HG03097 (cell line): Measurements from ENCODE around the gene FMNL2.
"Not testable (repeated sequence)": the region's sequence is repeated elsewhere in the genome, so short reads cannot be mapped to it uniquely, and the experiment has no call there.

Experiments
- ATAC-seq: cut with Tn5 transposase; IDR thresholded peaks from one replicate; pipeline ENCODE4 v1.9.1; 2021; ENCODE audit not compliant: unreplicated experiment, low FRiP score

FMNL2 gene

DNA sequence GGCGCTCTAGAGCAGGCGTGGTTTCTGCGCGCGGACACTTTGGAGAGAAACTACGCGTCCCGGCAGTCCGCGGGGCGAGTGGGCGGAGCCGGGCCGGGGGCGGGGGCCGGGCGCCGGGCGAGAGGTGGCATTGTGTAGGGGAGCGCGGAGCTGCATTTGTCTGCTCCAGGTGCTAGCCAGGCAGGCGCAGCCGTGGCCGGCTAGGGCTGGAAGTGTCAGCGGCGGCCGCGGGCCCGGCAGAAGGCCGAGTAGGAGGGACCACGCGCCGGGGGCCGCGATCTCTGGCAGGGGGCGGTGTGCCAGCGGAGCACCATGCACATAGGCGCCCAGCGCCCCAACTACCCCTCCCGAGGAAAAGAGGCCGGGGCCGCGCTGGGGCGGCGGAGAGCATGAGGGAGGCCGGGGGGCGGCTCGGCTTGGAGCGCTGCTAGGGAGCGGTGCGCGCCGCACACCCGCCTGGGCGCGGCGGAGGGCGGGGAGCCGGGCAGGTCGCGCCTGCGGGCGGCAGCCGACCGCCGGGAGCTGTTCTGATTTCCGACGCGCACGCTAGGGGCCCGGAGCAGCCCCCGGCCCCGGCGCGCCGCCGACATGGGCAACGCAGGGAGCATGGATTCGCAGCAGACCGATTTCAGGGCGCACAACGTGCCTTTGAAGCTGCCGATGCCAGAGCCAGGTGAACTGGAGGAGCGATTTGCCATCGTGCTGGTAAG lies at the start of gene FMNL2:
Gene FMNL2 (plus strand): TSS at position 159 of the 710 bp plus-strand sequence.
- peak; percentile 74 for ATAC-seq

DNA sequence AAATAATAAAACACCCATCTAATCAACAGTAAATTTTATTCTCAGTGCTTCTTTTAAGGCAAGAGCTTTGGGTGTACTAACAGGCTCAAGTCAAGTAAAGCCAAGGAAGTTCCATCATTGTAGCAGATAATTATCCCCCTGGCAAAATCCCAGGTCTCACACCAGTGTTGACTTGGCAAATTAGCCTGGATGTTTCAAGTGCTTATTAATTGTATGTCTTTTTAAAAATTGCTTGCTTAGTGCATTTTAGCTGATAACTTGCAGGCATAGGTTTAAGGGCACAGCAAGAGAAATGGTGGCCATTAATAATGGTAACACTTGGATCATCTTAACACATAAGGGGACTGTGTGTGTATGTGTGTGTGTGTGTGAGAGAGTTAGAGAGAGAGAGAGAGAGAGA lies 42.0 kb upstream of the FMNL2 start:
- ATAC-seq: no peak

DNA sequence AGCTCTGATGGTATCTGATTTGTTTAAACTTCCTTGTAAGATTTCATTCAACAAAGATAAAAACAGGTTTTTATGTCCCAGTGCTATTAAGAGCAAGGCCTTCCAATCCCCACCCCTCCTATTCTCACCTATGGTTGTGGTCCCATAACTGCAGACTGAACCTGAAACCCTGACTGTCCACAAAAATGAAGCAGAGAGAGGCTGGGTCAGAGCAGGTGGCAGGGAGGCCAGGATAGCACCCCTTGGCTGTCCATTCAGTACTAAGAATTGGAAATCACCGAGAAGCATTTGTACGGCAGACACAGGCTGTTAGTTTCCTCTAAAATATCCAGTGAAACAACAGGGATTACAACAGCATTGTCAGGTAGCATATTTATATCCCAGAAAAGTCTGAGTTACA lies 37.3 kb upstream of the FMNL2 start:
- no peak for ATAC-seq

DNA sequence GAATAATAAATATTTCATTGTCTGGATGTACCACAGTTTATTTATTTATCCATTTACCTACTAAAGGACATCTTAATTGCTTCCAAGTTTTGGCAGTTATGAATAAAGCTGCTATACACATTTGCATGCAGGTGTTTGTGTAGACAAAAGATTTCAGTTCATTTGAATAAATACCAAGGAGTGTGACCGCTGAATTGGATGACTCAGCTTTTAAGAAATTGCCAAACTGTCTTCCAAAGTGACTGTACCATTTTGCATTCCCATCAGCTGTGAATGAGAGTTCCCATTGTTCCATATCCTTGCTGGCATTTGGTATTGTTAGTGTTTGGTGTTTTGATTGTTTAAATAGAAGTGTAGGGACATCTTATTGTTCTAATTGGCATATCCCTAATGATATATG lies 36.2 kb upstream of the FMNL2 start:
- no peak for ATAC-seq

DNA sequence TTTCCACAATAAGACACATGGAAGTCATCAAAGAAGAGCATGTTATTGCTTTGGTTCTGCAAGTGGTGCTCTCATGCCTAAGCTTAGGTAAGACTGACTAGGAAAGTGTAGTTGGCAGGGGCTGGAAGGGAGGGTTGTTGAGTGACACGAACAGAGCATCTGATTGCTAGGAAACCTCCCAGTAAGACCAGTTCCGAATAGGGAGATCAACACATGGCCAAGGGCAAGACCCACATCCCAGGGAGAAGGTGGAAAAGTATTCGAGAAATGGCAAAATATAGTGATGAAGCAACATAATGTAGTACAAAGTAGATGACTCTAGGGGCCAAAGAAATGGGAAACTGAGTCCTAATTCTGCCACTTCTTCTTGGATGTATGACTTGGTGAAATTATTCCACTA lies 33.8 kb upstream of the FMNL2 start:
- no peak for ATAC-seq

DNA sequence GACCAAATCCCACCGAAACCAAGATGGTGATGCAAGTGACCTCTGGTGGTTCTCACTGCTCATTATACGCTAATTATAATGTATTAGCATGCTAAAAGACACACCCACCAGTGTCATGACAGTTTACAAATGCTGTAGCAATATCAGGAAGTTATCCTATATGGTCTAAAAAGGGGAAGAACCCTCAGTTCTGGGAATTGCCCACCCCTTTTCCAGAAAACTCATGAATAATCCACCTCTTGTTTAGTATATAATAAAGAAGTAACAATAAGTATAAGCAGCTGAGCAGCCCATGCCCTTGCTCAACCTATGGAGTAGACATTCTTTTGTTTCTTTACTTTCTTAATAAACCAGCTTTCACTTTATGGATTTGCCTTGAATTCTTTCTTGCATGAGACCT lies 31.0 kb upstream of the FMNL2 start:
- ATAC-seq: no peak

DNA sequence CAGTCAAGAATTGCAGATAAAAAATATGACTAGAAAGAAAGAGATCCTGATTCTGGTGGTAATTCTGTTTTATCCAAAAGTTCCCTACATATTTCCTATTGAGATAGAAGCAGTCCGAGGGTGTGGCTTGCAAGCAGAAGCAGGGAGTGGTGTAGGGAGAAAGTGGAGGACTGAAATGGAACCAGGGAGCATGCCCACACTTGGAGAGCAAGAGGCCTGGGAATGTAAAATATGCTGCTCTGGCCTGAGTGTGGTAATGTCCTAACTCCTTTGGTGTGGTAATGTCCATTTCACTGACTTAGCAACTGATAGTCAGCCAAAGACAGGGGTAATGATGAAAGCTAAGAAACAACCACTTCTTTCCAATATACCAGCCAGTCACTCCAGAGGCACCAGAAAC lies 30.1 kb upstream of the FMNL2 start:
- no peak for ATAC-seq

DNA sequence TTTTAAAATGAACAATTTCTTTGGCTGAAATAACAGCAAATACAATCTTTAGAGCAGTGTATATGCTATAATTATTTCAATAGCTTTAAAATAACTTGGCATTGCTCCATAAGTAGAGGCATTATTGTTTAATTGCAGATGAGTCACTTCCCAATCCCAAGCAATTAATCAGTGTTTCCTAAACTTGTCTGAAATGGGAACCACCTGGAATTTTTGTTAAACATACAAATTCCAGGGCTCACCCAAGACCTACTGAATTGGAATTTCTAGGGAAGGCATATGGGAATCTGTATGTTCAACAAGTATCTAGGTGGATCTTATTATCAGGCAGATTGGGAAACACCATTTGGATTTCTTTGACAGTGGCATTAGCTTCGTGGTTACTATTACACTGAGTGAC lies 27.1 kb upstream of the FMNL2 start:
- ATAC-seq: no peak

DNA sequence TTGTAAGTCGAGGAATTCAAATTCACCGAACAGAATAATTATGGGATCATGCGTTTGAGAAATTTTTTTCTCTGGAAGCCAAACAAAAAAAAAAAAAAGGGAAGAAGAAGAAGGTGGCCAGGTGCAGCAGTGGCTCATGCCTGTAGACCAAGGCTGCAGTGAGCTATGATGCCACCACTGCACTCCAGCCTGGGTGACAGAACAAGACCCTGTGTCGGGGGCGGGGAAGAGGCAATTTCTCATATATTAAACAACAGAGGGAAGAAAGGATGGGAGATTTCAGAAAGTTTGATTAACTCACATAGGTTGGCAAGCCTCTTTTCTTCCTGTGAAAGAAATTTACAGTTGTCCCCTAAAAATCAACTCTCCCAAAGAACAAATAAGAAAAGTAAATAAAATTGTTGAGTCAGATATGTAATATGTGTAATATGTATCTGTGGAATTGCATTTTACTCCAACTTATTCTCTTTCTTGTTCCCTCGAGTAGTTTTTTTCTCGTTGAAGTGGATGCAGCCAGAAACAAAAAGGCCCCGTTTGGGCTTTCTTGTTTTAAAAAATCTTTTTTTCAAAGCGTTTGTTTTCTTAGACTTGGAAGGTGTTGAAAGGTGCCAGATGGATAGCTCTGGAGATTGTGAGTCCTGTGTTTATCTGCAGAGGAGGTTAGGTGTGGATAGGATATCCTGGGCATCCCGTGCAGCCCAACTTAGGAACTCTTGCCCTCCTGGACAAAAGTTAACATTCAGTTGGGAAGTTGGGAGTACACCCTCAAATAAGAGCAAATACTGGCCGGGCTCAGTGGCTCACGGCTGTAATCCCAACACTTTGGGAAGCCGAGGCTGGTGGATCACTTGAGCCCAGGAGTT lies 25.4 kb upstream of the FMNL2 start:
- no peak for ATAC-seq

DNA sequence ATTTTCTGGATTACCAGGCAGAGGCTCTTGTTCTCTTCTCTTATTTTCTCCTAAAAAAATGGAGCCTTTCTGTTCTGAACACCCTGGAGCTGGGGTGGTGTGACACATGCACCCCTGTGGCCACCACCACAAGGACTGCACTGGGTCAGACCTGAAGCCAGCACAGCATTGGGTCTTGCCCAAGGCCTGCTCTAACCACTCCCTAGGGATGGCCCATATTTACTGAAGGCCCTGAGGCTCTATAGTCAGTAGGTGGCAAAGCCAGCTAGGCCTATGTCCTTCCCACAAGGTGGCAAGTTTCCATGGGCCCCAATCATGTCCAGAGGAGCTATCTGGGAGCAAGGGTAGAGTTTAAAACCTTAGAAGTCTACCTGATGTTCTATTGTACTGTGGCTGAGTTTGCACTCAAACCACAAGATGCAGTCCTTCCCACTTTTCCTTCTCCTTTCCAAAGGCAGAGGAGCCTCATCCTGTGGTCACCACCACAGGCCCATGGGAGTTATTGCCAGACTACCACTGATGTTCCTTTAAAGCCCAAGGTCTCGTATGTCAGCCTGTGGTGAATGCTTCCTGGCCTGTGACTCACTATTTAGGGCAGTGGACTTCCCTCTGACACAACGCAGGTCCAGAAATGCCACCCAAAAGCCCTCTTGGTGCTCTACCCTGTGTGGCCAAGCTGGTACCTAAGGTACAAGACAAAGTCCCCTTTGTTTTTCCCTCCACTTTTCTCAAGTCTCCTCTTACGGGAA lies 15.0 kb upstream of the FMNL2 start:
- no peak for ATAC-seq

DNA sequence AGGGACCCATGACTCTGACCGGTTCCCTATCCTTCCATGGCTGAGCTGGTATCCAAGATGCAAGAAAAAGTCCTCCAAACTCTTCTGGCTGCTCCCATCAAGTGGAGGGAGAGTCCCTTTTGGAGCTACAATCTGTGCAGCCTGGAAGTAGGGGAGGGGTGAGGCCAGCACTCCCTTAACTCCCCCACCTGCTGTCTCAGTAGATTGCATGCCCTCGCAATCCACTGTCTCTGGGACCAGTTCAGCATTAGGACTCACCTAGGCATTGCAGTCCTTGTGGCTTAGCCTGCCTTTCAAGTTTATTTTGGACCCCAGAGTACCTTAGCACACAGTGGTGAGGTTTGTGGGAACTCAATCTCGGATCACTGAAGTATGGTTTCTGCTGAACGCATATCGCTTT lies 14.2 kb upstream of the FMNL2 start:
- ATAC-seq: no peak

DNA sequence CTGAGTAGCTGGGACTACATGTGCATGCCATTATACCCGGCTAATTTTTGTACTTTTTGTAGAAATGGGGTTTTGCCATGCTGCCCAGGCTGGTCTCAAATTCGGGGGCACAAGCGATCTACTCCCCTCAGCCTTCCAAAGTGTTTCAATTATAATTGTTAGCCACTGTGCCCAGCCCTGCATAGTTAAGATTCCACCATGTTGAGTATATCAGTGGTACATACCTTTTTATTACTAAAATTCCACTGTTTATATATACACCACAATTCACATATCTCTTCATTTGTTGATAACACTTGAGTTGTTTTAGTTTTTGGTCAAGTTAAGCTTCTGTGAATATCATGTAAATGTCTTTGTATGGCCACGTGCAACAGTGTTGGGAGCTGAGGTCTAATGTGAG lies 12.8 kb upstream of the FMNL2 start:
- ATAC-seq: no peak

DNA sequence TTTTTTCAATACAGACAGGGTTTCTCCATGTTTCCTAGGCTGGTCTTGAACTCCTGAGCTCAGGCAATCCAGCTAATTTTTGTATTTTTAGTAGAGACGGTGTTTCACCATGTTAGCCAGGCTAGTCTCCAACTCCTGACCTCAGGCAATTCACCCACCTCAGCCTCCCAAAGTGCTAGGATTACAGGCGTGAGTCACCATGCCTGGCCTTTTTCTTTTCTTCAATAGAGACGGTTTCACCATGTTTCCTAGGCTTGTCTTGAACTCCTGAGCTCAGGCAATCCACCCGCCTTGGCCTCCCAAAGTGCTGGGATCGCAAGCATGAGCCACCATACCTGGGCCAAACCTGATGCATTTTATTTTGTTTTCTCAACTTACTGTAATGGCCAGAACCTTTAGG lies 9.8 kb upstream of the FMNL2 start:
- ATAC-seq: not testable (repeated sequence)

DNA sequence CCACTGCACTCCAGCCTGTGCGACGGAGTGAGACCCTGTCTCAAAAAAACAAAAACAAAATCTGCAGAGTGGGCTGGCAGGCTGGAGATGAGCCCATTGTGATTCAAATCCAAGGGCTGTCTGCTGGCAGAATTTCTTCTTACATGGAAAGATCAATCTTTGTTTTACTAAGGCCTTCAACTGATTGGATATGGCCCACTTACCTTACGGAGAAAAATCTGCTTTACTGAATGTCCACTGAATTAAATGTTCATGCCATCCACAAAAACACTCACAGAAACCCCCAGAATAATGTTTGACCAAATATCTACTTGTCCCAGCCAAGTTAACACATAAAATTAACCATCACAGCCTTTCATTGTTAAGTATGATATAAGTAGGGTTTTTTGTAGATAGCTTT lies 8.3 kb upstream of the FMNL2 start:
- no peak for ATAC-seq

DNA sequence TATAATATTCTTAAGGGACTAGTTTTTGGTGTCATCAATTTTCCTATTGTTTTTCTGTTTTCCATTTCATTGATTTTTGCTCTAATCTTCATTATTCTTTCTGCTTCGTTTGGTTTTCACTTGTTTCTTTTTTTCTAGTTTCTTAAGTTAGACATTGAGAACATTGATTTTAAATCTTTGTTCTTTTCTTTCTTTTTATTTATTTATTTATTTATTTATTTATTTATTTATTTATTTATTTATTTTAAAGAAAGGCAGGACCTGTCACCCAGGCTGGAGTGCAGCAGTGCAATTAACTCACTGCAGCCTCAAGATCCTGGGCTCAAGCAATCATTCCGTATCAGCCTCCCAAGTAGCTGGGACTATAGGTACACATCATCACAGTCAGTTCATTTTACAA lies 7.0 kb upstream of the FMNL2 start:
- ATAC-seq: no peak

DNA sequence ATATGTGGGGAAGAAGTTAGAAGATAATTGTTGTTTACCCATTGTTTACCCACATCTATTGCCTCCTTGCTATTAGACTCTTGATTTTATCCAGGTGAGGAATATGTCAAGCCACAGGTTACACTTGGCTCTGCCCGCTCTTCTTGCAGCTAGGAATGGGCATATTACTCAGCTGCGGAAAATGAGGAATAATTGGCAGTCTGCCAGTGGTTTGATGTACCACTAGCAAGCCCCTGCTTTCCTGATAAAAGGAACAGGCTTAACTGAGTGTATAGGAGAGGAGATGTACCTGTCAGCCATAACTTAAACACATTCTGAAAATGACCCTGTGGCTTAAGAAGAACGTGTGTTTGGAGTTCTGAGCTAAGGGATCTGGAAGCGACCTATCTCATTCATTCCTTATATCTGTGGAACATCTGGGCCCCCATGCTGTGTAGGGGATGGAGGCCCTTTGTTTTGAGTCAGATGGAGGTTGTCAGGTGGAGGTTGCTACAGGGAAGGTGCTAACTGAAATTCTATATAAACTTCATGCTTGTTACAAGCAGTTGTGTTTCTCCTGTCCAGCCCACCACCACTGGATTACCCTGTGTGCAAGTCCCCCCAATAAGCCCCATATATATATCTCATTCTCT lies 4.6 kb upstream of the FMNL2 start:
- no peak for ATAC-seq

DNA sequence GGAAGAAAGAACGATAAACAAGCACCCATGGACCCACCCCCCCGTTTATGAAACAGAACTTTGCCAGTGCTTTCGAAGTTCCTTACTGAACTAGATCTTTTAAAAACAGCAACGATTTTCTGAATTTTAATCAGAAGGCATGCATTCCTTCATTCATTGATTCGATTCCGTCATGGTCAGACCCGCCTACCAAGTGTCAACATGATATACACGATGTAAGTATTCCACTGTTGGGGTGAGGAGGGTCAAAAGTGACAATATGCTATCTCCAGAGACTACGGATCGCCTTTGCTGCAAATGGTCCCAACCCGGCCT lies 316 bp upstream of the FMNL2 start:
- no peak for ATAC-seq

DNA sequence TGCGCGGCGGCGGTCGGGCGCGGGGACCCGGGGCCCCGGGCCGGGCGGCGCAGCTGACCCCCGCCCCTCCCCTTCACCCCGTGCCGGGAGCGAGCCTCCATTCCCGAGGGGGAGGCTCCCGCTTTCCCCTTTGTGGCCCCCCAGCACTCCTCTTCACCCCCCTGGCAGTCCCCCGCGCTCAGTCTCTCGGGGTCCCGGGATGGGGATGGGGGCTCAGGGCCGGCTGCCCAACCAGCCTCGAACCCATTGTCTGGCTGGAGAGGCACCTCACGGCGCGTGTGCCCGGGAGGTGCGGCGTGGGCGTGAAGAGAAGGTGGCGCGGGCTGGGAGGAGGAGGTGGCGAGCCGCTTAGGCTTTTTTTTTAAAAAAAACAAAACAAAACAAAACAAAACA lies 748 bp downstream of the FMNL2 start:
- ATAC-seq: no peak

DNA sequence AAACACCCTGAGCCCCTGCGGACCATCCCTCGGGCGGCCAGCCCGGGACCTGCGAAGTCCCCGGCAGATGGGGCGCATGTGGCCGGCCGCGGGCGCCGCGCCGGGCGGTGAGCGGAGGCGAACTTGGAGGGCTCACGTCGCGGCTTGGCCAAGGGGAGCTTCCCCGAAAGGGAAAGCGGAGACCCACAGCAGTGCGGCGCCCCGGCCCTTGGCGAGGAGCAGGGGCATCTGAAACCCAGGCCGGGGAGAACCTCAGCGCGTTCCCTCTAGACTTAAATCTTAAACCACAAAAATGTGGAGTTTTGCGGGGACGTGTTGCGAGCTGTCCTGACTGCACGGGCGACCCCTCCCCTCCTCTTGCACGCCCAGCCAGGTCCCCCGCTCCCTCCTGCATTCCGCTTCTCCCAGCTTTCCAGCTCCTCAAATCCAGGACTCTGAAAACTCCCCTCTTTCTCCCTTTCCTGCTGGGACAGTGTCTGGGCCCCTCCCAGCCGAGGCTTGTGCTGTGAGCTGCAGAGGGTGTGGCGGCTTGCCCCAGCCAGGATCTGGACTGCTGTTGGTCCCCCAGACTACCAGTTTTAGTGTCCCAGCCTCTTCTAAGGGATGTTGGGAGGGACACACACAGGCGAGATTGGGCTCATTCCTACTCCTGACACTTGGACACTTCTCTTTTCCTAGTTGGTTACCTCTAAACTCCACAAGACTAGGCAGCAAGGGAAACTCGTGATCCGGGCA lies 1.3 kb downstream of the FMNL2 start:
- no peak for ATAC-seq

DNA sequence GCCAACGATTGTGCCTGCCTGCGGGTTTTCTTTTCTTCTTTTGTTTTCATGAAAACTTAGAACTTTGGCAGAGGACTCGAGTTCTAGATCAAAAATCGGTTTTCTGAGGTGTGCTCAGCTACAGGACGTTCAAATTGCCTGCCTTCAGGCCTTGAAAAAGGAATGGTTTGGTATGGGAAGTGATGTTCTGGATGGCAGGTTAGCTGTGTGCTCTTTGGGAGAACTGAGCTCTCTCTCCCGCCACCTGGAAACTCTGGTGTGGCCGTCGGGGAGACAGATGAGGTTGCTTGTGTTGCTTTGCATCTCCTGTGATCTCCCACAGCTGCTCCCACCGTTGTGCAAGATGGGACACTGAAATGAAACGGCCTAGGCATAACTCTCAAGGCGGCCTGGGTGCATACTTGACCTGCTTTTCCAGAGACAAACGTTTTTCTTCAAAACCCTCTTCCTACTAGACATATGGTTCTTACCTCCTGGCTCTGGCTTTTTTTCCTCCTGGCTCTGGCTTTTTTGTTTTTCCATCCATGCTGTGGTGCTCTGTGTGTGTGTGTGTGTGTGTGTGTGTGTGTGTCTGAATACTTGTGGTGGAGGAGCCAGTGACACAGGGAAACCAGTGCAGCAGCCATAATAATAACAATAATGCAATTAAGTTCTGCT lies 2.0 kb downstream of the FMNL2 start:
- ATAC-seq: no peak
